Right lobe of liver (tissue), 4 donors: ENCODE measurements around the gene MAP4K2.

Source experiments
- CTCF ChIP-seq, 4 donors: fragments of 200-600 bp in 3 of 4; fragments of 450-650 bp in 1 of 4; IDR thresholded peaks; one replicate each; pipeline versions ENCODE4 v1.5.1 to v1.8.0; 2016 to 2022; ENCODE audit warnings: antibody characterized with exemption in 4 of 4, mild to moderate bottlenecking in 2 of 4
- POLR2A ChIP-seq: fragments of 450-650 bp; IDR thresholded peaks from one replicate; pipeline ENCODE4 v1.6.1; 2017; ENCODE audit warnings: antibody characterized with exemption, mild to moderate bottlenecking
- donor health status: DM: no; HTN: no; CAD: no.
- donor health status: DM: no; HTN: no; CAD: no.
- donor health status: DM: no; HTN: yes; CAD: no.

- TF ChIP-seq POLR2A (peak; percentile 30), CTCF (IDR thresholded peaks at IDR 0.05) (peak; percentile 51 to 64 (median 58))
Observed at GRCh38 chr11:64844330-64845128, 41.5 kb upstream of the MAP4K2 start, which contains the start of gene CDC42BPG.
